Trophoblast cell (in vitro differentiated cells and primary cell): ENCODE results near the gene WDR31. TPM values are rescaled to one million over a fixed set of nuclear protein-coding genes. Genes with fewer than 3 reads are reported as not detected.
A peak's percentile ranks its signal among the peaks of the same experiment; 100 is the strongest.

Source experiments
- DNase-seq, 2 donors: peaks; one replicate each; pipeline ENCODE4 v3.0.0-alpha.2; 2016
- H2AFZ ChIP-seq: 2 replicates; pipeline ENCODE4 v1.6.1; 2013; ENCODE audit warnings: low read length, moderate library complexity, mild to moderate bottlenecking; ENCODE audit not compliant: insufficient read depth, poor library complexity
- H2AK5ac ChIP-seq: 2 replicates; pipeline ENCODE4 v1.6.1; 2013; ENCODE audit warnings: mild to moderate bottlenecking, low read length
- H2BK120ac ChIP-seq: 2 replicates; pipeline ENCODE4 v1.6.1; 2013; ENCODE audit warnings: low read length, mild to moderate bottlenecking, moderate library complexity; ENCODE audit not compliant: insufficient read depth, poor library complexity
- H2BK12ac ChIP-seq: 2 replicates; pipeline ENCODE4 v1.6.1; 2013; ENCODE audit warnings: mild to moderate bottlenecking, low read length, moderate library complexity
- H2BK5ac ChIP-seq: 2 replicates; pipeline ENCODE4 v1.6.1; 2013; ENCODE audit warnings: low read length, low read depth, moderate library complexity, mild to moderate bottlenecking; ENCODE audit not compliant: poor library complexity
- H3K14ac ChIP-seq: 2 replicates; pipeline ENCODE4 v1.6.1; 2013; ENCODE audit warnings: mild to moderate bottlenecking, low read length
- H3K18ac ChIP-seq: 2 replicates; pipeline ENCODE4 v1.6.1; 2013; ENCODE audit warnings: mild to moderate bottlenecking, low read length
- H3K23ac ChIP-seq: 2 replicates; pipeline ENCODE4 v1.6.1; 2013; ENCODE audit warnings: low read length
- H3K27ac ChIP-seq: 2 replicates; pipeline ENCODE4 v1.5.1; 2013; ENCODE audit warnings: low read depth, mild to moderate bottlenecking, inconsistent platforms, low read length, moderate library complexity
- H3K27me3 ChIP-seq: 2 replicates; pipeline ENCODE4 v1.6.1; 2013; ENCODE audit warnings: inconsistent platforms, mild to moderate bottlenecking, low read length, moderate library complexity; ENCODE audit not compliant: insufficient read depth
- H3K36me3 ChIP-seq, 2 experiments: 1 replicate in 1 of 2; 2 replicates in 1 of 2; pipeline ENCODE4 v1.6.1; 2013; ENCODE audit warnings: low read length in 2 of 2, mild to moderate bottlenecking in 2 of 2, moderate library complexity in 1 of 2; ENCODE audit not compliant: insufficient read depth in 2 of 2, control insufficient read depth in 1 of 2
- H3K4ac ChIP-seq: 2 replicates; pipeline ENCODE4 v1.6.1; 2013; ENCODE audit warnings: low read depth, mild to moderate bottlenecking, low read length, moderate library complexity
- H3K4me1 ChIP-seq, 2 experiments: 1 replicate in 1 of 2; 2 replicates in 1 of 2; pipeline ENCODE4 v1.6.1; 2013; ENCODE audit warnings: low read length in 2 of 2, mild to moderate bottlenecking in 2 of 2, moderate library complexity in 1 of 2; ENCODE audit not compliant: insufficient read depth in 2 of 2, control insufficient read depth in 1 of 2
- H3K4me2 ChIP-seq: 2 replicates; pipeline ENCODE4 v1.6.1; 2013; ENCODE audit warnings: inconsistent platforms, mild to moderate bottlenecking, low read length, moderate library complexity
- H3K4me3 ChIP-seq: 2 replicates; pipeline ENCODE4 v1.5.1; 2013; ENCODE audit warnings: mild to moderate bottlenecking, low read depth, low read length, inconsistent platforms
- H3K79me1 ChIP-seq: one replicate; pipeline ENCODE4 v1.6.1; 2013; ENCODE audit warnings: low read length
- H3K79me2 ChIP-seq: 2 replicates; pipeline ENCODE4 v1.6.1; 2013; ENCODE audit warnings: low read length, mild to moderate bottlenecking; ENCODE audit not compliant: control insufficient read depth, insufficient read depth, poor library complexity
- H3K9ac ChIP-seq: 2 replicates; pipeline ENCODE4 v1.6.1; 2013; ENCODE audit warnings: mild to moderate bottlenecking, low read length
- H3K9me3 ChIP-seq: 2 replicates; pipeline ENCODE4 v1.6.1; 2013; ENCODE audit warnings: low read depth, mild to moderate bottlenecking, control low read depth, inconsistent platforms, low read length; ENCODE audit not compliant: insufficient read depth
- H4K12ac ChIP-seq: 2 replicates; pipeline ENCODE4 v1.6.1; 2013; ENCODE audit warnings: low read depth, mild to moderate bottlenecking, low read length, moderate library complexity
- H4K8ac ChIP-seq: 2 replicates; pipeline ENCODE4 v1.6.1; 2013; ENCODE audit warnings: low read depth, mild to moderate bottlenecking, low read length, moderate library complexity
- H4K91ac ChIP-seq: one replicate; pipeline ENCODE4 v1.6.1; 2013; ENCODE audit warnings: low read depth, mild to moderate bottlenecking, low read length, moderate library complexity
- WGBS: extraction: QIAGEN DNeasy Blood & Tissue Kit; methylation state at CpG from one replicate; pipeline ENCODE4 v1.1.7; 2013; ENCODE audit warnings: missing lambda C conversion rate; ENCODE audit not compliant: insufficient read length, insufficient coverage; ENCODE audit errors: extremely low coverage; 5-methylcytosine and 5-hydroxymethylcytosine counted together
- polyA plus RNA-seq: library from polyadenylated mRNA; stranded (reverse); fragments of 200-250 nt; gene quantifications from 2 replicates; pipeline ENCODE4 v1.2.3, GENCODE V29; 2013

The WDR31 gene
- polyA plus RNA-seq: 0.56 and 0.68 TPM in 2 replicates

DNA sequence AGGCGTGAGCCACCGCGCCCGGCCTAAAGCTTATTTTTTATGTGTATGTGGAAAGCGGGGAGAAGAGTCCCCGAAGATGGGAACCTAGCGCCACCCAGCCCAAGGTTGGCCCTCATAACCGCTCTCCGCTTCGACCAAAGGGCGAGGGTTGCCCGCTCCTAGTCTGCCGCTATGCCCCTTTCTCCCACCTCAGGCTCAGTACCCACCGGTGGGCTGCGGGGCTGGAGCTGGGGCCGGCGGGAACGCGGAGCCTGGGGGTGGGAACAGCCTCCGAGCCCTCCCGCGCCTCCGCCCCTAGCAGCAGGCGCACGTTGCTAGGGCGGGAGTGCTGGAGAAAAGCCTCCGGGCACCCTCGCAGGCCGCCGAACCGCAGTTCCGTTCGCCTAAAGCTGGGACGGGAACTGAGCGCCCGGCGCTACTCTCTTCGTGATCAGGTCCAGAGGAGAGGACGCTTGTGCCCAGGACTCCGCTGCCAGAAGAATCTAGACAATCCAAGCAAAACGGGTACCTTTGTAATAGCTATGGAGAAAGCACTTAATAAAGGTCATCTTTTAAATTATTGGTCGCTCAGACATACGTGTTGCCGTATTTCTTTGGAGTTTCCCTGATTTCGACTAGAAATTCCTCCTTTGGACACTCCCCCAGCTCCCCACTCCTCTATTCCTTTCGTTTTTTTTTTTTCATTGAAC lies at the start of gene WDR31:
TSS of gene WDR31 (minus strand) at position 265 of the 689 bp plus-strand sequence. CDS start 8,253 bp downstream, outside the sequence.
- H2BK12ac ChIP-seq: no peak within 1 kb of the TSS
- H3K14ac ChIP-seq: no peak within 1 kb of the TSS
- H2BK5ac ChIP-seq: no peak within 1 kb of the TSS
- H3K9me3 ChIP-seq: no peaks in the 10 kb centered on the region
- peak within 1 kb of the TSS; percentile 78 for H3K4me2 ChIP-seq
- no peak within 1 kb of the TSS for H3K23ac ChIP-seq
- H3K9ac ChIP-seq: peak within 1 kb of the TSS; percentile 71
- no CpG with 5 or more reads among the region's 46 CpGs for WGBS
- H2BK120ac ChIP-seq: no peak within 1 kb of the TSS
- no peaks in the 10 kb centered on the region for H3K27me3 ChIP-seq
- H3K79me1 ChIP-seq: no peaks in the 10 kb centered on the region
- H3K18ac ChIP-seq: peak within 1 kb of the TSS; percentile 40
- H3K79me2 ChIP-seq: no peaks in the 10 kb centered on the region
- peak within 1 kb of the TSS; percentile 81 for H4K8ac ChIP-seq
- no peak within 1 kb of the TSS for H3K27ac ChIP-seq
- H3K4ac ChIP-seq: no peak within 1 kb of the TSS
- no peak within 1 kb of the TSS for H4K12ac ChIP-seq
- H2AK5ac ChIP-seq: no peak within 1 kb of the TSS
- H3K4me1 ChIP-seq: no peaks in the 10 kb centered on the region
- peak within 1 kb of the TSS; percentile 30 for H4K91ac ChIP-seq
- peak within 1 kb of the TSS; percentile 84 for H2AFZ ChIP-seq
- H3K4me3 ChIP-seq: peak within 1 kb of the TSS; percentile 82
- DNase-seq: peak; percentile 80 to 89
- no peaks in the 10 kb centered on the region for H3K36me3 ChIP-seq

- Histone ChIP-seq H3K27ac (no peak overlapping the region), H4K91ac (no peak overlapping the region), H3K23ac (no peak overlapping the region), H3K79me1 (no peaks in the 10 kb centered on the region), H3K9me3 (peaks cover 7% of the 10 kb centered on the region), H3K4me3 (no peak overlapping the region), H3K36me3 (peaks cover 41 to 47% of the 10 kb centered on the region in 2 experiments), H2BK120ac (no peak overlapping the region), H3K14ac (no peak overlapping the region), H4K12ac (no peak overlapping the region), H3K18ac (no peak overlapping the region), H2AFZ (no peak overlapping the region), H2AK5ac (no peak overlapping the region), H3K4me1 (peaks cover 0 to 6% of the 10 kb centered on the region in 2 experiments), H3K4ac (no peak overlapping the region), H4K8ac (no peak overlapping the region), H2BK12ac (no peak overlapping the region), H3K27me3 (no peaks in the 10 kb centered on the region), H2BK5ac (no peak overlapping the region), H3K4me2 (no peak overlapping the region), H3K79me2 (no peaks in the 10 kb centered on the region), H3K9ac (no peak overlapping the region)
- no peak for DNase-seq
- WGBS: no CpG with 5 or more reads among the region's 11 CpGs
These were observed 49.4 kb upstream of the WDR31 start for GRCh38 chr9:113389451-113389850.

- no peak overlapping the region for H3K9ac ChIP-seq
- H2BK12ac ChIP-seq: no peak overlapping the region
- no peak overlapping the region for H4K12ac ChIP-seq
- H4K91ac ChIP-seq: no peak overlapping the region
- H3K14ac ChIP-seq: no peak overlapping the region
- no peak for DNase-seq
- WGBS: no CpG with 5 or more reads among the region's 13 CpGs
- H3K4me1 ChIP-seq: peaks cover 0 to 6% of the 10 kb centered on the region in 2 experiments
- H3K36me3 ChIP-seq: peaks cover 41 to 47% of the 10 kb centered on the region in 2 experiments
- H4K8ac ChIP-seq: no peak overlapping the region
- H3K79me2 ChIP-seq: no peaks in the 10 kb centered on the region
- no peaks in the 10 kb centered on the region for H3K27me3 ChIP-seq
- no peak overlapping the region for H3K4me2 ChIP-seq
- no peak overlapping the region for H3K27ac ChIP-seq
- H2BK5ac ChIP-seq: no peak overlapping the region
- no peak overlapping the region for H2AFZ ChIP-seq
- no peak overlapping the region for H2BK120ac ChIP-seq
- peaks cover 7% of the 10 kb centered on the region for H3K9me3 ChIP-seq
- H2AK5ac ChIP-seq: no peak overlapping the region
- H3K23ac ChIP-seq: no peak overlapping the region
- no peak overlapping the region for H3K4me3 ChIP-seq
- no peak overlapping the region for H3K18ac ChIP-seq
- no peak overlapping the region for H3K4ac ChIP-seq
- no peaks in the 10 kb centered on the region for H3K79me1 ChIP-seq
These were observed 48.8 kb upstream of the WDR31 start for GRCh38 chr9:113388833-113389232.

GRCh38 chr9:113387560-113388230 lies 47.6 kb upstream of the WDR31 start:
- Histone ChIP-seq H3K4me2 (no peak overlapping the region), H3K27me3 (no peaks in the 10 kb centered on the region), H3K4ac (no peak overlapping the region), H2BK120ac (no peak overlapping the region), H4K12ac (no peak overlapping the region), H3K36me3 (peaks cover 38 to 41% of the 10 kb centered on the region in 2 experiments), H3K14ac (no peak overlapping the region), H3K79me2 (no peaks in the 10 kb centered on the region), H4K8ac (no peak overlapping the region), H3K23ac (no peak overlapping the region), H3K4me1 (peaks cover 0 to 9% of the 10 kb centered on the region in 2 experiments), H2BK5ac (peak overlapping the region; percentile 13), H4K91ac (no peak overlapping the region), H2BK12ac (no peak overlapping the region), H3K9ac (no peak overlapping the region), H3K4me3 (no peak overlapping the region), H2AK5ac (no peak overlapping the region), H3K9me3 (peaks cover 7% of the 10 kb centered on the region), H3K18ac (no peak overlapping the region), H2AFZ (no peak overlapping the region), H3K79me1 (no peaks in the 10 kb centered on the region), H3K27ac (peak overlapping the region; percentile 47)
- WGBS: no CpG with 5 or more reads among the region's 9 CpGs
- no peak for DNase-seq
